GM12892 (cell line): ENCODE results near the gene CDC7.

ENCODE experiments used
- POLR2A ChIP-seq: IDR thresholded peaks from 2 replicates; pipeline ENCODE4 v1.6.1; 2011; ENCODE audit warnings: low read depth, low read length, control low read depth
- POLR2AphosphoS5 ChIP-seq: IDR thresholded peaks from 2 replicates; pipeline ENCODE4 v1.6.1; 2011; ENCODE audit warnings: low read depth, low read length, control low read depth
- TAF1 ChIP-seq: IDR thresholded peaks from 2 replicates; pipeline ENCODE4 v1.6.1; 2011; ENCODE audit warnings: low read depth, mild to moderate bottlenecking, control low read depth, low read length, borderline replicate concordance

GRCh38 chr1:91527781-91528180, 27.1 kb downstream of the CDC7 start:
- TF ChIP-seq POLR2A: no peak
- TF ChIP-seq POLR2AphosphoS5: no peak
- no peak for TF ChIP-seq TAF1
